ENCODE measurements around the gene CYFIP2.

CYFIP2 gene

DNA sequence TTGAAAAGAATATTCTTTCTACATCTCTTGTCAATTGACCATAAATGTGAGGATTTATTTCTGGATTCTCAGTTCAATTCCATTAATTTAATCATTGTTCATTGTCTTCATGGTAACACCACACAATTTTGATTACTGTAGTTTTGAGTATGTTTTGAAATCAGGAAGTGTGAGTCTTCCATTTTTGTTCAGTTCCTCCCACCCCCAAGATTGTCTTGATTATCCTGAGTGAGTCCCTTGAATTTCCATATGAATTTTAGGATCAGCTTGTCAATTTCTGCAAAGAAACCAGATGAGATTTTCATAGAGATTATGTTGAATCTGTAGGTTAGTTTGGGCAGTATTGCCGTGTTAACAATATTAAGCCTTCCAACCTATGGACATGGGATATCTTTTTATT is 9.5 kb downstream of the CYFIP2 start:
- H3K9me3 ChIP-seq (ENCODE audit: control insufficient read depth, insufficient read depth, low read length): no peaks in the 10 kb centered on the region
- no peak for DNase-seq (ENCODE audit: low read depth, low spot score)
- WGBS (ENCODE audit: insufficient coverage, insufficient read length): no CpG with 5 or more reads among the region's 1 CpG

DNA sequence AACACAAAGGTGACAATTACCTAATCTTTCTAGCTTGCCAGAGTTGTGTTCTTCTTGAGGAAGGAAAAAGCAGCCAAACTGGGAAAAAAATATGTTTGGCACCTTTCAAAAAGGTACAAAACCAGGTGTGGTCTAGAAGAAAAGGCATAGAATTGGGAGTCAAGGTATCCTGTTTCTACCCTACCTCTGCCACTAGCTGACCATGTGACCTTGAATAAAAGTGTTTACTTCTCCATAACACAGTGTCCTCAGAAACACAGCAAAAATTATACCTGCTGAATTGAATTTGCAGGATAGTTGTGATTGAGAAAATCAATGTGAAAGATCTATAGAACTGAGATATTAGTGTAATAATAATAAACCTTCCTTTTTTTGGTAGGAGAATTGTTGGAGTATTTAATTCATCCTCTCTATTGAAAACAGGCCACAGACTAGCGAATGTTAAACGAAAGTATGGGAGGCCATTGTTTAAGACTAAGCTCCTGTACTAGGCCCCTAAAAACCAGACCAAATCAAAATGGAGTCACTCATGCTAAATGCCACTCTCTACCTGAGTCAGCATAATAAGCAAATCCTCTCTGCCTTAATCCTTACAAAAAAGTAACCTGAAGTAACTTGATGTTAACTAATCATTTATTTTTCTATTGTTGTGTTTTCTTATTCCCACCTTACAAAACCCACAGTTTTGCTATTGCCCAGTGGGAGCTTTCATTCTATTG is 12.6 kb downstream of the CYFIP2 start:
- Histone ChIP-seq H3K4me1 (ENCODE audit: control insufficient read depth, insufficient read depth, low read length) (peaks cover 1% of the 10 kb centered on the region; the same call in 1 of the 2 replicates), H3K4me3 (ENCODE audit: low read length) (no peak overlapping the region), H3K27ac (ENCODE audit: low read length) (no peak overlapping the region), H3K27me3 (ENCODE audit: control insufficient read depth, insufficient read depth, low read length) (no peaks in the 10 kb centered on the region), H3K9me3 (ENCODE audit: control insufficient read depth, insufficient read depth, low read length) (no peaks in the 10 kb centered on the region), H3K36me3 (ENCODE audit: control insufficient read depth, insufficient read depth, low read length) (no peaks in the 10 kb centered on the region)
- WGBS (ENCODE audit: insufficient coverage, insufficient read length): no CpG with 5 or more reads among the region's 2 CpGs
- no peak for DNase-seq (ENCODE audit: low read depth, low spot score)

More for the DNA sequence above, 9.5 kb downstream of the CYFIP2 start:
- Histone ChIP-seq H3K27ac (ENCODE audit: low read length) (no peak overlapping the region), H3K36me3 (ENCODE audit: control insufficient read depth, insufficient read depth, low read length) (no peaks in the 10 kb centered on the region), H3K27me3 (ENCODE audit: control insufficient read depth, insufficient read depth, low read length) (no peaks in the 10 kb centered on the region), H3K4me1 (ENCODE audit: control insufficient read depth, insufficient read depth, low read length) (no peaks in the 10 kb centered on the region), H3K4me3 (ENCODE audit: low read length) (no peak overlapping the region)

DNA sequence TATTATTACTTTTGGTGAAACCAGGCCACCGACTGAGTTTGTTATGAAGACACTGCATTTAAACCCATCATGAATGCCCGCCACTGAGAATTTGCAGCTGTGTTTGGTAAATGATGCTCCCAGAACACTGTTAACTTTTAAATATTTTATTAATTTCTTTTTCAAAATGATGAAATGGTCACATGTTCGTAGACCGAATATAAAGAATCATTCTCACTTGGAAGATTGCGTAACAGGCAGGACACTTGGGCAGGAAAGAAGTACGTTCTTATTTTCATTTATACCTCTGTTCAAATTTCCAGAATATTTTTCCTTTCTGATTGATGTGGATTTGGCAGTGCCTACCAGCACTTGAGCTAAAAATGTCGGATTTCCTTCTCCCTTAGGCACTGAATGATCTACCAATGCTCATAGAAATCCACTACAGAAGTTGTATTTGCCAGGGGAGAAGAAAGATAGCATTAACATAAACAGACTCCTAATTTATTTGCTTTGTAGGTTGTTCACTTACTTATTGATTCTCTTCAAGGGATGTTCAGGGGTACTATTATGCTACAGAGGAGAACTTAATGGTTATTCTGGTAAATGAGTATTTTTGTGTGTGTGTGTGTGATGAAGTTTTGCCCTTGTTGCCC is 13.8 kb downstream of the CYFIP2 start:
- Histone ChIP-seq H3K27me3 (ENCODE audit: control insufficient read depth, insufficient read depth, low read length) (no peaks in the 10 kb centered on the region), H3K4me1 (ENCODE audit: control insufficient read depth, insufficient read depth, low read length) (peaks cover 1% of the 10 kb centered on the region; the same call in 1 of the 2 replicates), H3K36me3 (ENCODE audit: control insufficient read depth, insufficient read depth, low read length) (no peaks in the 10 kb centered on the region), H3K27ac (ENCODE audit: low read length) (no peak overlapping the region), H3K4me3 (ENCODE audit: low read length) (no peak overlapping the region), H3K9me3 (ENCODE audit: control insufficient read depth, insufficient read depth, low read length) (no peaks in the 10 kb centered on the region)
- no peak for DNase-seq (ENCODE audit: low read depth, low spot score)
- WGBS (ENCODE audit: insufficient coverage, insufficient read length): no CpG with 5 or more reads among the region's 7 CpGs

DNA sequence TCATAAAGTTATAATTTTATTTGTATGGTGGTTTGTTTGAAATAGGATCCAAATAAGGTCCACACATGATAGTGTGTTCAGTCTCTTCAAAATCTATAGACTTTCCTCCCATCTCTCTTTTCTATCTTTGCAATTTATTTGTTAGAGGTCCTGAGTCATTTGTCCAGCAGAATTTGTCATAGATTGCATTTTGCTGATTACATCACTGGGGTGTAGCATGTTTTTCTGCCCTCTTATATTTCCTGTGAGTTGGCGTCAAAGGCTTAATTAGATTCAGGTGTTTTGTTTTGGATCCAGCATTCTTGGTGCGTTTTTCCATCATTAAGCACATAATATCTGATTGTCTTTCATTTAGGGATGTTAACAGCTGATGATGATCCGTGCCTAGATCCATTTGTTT is 15.0 kb downstream of the CYFIP2 start:
- H3K27ac ChIP-seq (ENCODE audit: low read length): no peak overlapping the region
- H3K36me3 ChIP-seq (ENCODE audit: control insufficient read depth, insufficient read depth, low read length): no peaks in the 10 kb centered on the region
- WGBS (ENCODE audit: insufficient coverage, insufficient read length): no CpG with 5 or more reads among the region's 3 CpGs
- no peaks in the 10 kb centered on the region for H3K27me3 ChIP-seq (ENCODE audit: control insufficient read depth, insufficient read depth, low read length)
- H3K4me1 ChIP-seq (ENCODE audit: control insufficient read depth, insufficient read depth, low read length): peaks cover 1% of the 10 kb centered on the region; the same call in 1 of the 2 replicates
- no peak for DNase-seq (ENCODE audit: low read depth, low spot score)
- no peaks in the 10 kb centered on the region for H3K9me3 ChIP-seq (ENCODE audit: control insufficient read depth, insufficient read depth, low read length)
- no peak overlapping the region for H3K4me3 ChIP-seq (ENCODE audit: low read length)

DNA sequence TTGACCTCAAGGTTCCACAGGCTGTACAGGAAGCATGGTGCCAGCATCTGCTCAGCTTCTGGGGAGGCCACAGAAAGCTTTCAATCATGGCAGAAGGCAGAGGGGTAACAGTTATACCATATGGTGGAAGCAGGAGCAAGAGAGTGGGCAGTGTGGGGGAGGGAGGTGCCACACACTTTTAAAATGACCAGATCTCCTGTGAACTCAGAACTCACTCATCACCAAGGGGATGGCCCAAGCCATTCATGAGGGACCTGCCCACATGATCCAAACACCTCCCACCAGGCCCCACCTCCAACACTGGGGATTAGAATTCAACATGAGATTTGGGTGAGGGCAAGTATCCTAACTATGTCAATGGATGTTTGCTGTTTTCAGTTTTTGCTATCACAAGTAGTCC is 16.2 kb downstream of the CYFIP2 start:
- peaks cover 4% of the 10 kb centered on the region; the same call in 1 of the 2 replicates for H3K36me3 ChIP-seq (ENCODE audit: control insufficient read depth, insufficient read depth, low read length)
- H3K4me1 ChIP-seq (ENCODE audit: control insufficient read depth, insufficient read depth, low read length): peaks cover 1% of the 10 kb centered on the region; the same call in 1 of the 2 replicates
- no peaks in the 10 kb centered on the region for H3K9me3 ChIP-seq (ENCODE audit: control insufficient read depth, insufficient read depth, low read length)
- no peaks in the 10 kb centered on the region for H3K27me3 ChIP-seq (ENCODE audit: control insufficient read depth, insufficient read depth, low read length)
- DNase-seq (ENCODE audit: low read depth, low spot score): no peak
- no peak overlapping the region for H3K27ac ChIP-seq (ENCODE audit: low read length)
- no peak overlapping the region for H3K4me3 ChIP-seq (ENCODE audit: low read length)

DNA sequence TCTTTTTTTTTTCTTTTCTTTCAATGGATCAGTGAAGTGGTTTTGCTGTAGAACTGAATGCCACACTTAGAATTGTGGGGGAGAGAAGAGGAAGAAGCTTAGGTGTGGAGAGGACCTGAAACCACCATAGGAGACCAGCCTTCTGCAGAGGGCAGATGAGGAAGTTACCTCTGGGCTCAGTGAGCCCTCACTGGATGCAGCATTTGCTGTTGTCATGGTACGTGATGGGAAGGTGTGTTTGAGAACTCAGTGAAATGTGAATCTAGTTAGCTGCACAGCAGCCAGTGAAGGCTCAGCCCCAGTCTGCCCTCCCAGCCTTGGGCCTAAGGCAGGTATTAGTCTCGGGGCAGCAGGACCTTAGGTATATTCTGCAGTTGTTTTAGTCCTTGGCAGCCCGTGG is 17.5 kb downstream of the CYFIP2 start:
- no CpG with 5 or more reads among the region's 3 CpGs for WGBS (ENCODE audit: insufficient coverage, insufficient read length)
- Histone ChIP-seq H3K9me3 (ENCODE audit: control insufficient read depth, insufficient read depth, low read length) (no peaks in the 10 kb centered on the region), H3K27me3 (ENCODE audit: control insufficient read depth, insufficient read depth, low read length) (no peaks in the 10 kb centered on the region), H3K27ac (ENCODE audit: low read length) (no peak overlapping the region), H3K4me3 (ENCODE audit: low read length) (no peak overlapping the region), H3K4me1 (ENCODE audit: control insufficient read depth, insufficient read depth, low read length) (peaks cover 1% of the 10 kb centered on the region; the same call in 1 of the 2 replicates), H3K36me3 (ENCODE audit: control insufficient read depth, insufficient read depth, low read length) (peaks cover 5% of the 10 kb centered on the region; the same call in 1 of the 2 replicates)
- no peak for DNase-seq (ENCODE audit: low read depth, low spot score)

DNA sequence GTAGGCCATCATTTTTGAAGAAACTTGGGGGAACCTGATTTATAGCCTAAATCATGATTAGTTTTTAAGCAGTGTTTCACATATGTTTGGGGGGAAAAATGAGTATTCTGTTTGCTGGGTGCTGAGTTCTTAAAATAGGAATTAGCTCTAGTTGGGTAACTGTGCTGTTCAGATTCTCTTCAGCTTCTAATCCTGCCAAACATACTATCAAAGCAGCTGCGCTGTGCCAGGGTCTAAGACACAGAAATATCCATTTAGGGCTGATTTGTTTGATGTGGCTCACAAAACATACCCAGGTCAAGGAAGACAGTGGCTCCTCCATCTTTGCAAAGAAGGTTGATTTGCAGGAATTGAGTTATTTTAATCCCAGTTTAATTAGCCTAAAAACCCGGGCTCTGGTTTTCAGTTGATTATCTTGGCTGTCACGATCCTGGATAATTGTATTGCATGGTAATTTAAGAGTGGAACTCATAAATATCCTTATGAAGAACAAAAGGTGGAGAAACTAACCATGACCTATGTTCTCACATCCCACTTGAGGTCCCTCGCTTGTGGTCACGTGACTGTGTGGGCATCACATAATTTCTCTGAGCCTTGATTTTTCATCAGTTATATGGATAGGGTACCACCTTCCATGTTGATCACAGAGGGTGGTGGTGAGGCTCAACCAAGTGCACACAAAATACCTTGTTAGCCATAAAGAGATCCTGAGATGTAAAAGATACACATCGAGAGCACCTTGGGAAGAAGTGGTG is 18.7 kb downstream of the CYFIP2 start:
- H3K27me3 ChIP-seq (ENCODE audit: control insufficient read depth, insufficient read depth, low read length): no peaks in the 10 kb centered on the region
- peaks cover 5% of the 10 kb centered on the region; the same call in 1 of the 2 replicates for H3K36me3 ChIP-seq (ENCODE audit: control insufficient read depth, insufficient read depth, low read length)
- peaks cover 1% of the 10 kb centered on the region; the same call in 1 of the 2 replicates for H3K4me1 ChIP-seq (ENCODE audit: control insufficient read depth, insufficient read depth, low read length)
- no peak overlapping the region for H3K27ac ChIP-seq (ENCODE audit: low read length)
- no peaks in the 10 kb centered on the region for H3K9me3 ChIP-seq (ENCODE audit: control insufficient read depth, insufficient read depth, low read length)
- no peak overlapping the region for H3K4me3 ChIP-seq (ENCODE audit: low read length)
- no CpG with 5 or more reads among the region's 6 CpGs for WGBS (ENCODE audit: insufficient coverage, insufficient read length)
- DNase-seq (ENCODE audit: low read depth, low spot score): no peak

DNA sequence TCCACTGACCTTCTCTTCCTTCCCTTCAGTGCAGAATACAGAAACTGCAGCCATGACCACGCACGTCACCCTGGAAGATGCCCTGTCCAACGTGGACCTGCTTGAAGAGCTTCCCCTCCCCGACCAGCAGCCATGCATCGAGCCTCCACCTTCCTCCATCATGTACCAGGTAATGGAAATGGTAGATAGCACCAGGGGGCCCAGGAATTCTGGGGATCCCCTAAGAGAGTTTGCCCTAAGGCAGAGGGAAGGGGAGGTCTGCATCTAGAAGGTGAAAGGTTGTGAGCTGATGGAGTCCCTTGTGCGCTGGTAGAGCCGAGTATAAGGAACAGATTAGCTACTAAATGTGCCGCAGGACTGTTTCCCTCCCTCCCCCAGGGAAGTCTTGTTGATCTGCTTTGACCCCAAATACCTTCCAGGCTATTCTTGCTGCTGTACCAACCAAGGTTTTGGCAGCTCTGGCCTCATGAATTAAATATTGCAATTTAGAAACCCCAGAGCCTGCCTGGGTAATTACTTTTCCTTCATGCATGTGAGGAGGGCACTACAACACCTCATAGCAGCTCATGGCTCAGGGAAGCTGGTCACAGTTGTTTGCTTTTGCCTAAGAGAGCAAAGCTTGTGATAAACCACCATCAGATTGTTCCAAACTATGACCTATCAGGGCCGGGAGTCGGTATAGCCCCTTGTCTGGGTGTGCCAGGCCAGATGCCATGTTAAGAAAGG is 19.6 kb downstream of the CYFIP2 start:
- WGBS (ENCODE audit: insufficient coverage, insufficient read length): no CpG with 5 or more reads among the region's 10 CpGs
- no peaks in the 10 kb centered on the region for H3K9me3 ChIP-seq (ENCODE audit: control insufficient read depth, insufficient read depth, low read length)
- H3K27me3 ChIP-seq (ENCODE audit: control insufficient read depth, insufficient read depth, low read length): no peaks in the 10 kb centered on the region
- H3K36me3 ChIP-seq (ENCODE audit: control insufficient read depth, insufficient read depth, low read length): peaks cover 5% of the 10 kb centered on the region; the same call in 1 of the 2 replicates
- no peak for DNase-seq (ENCODE audit: low read depth, low spot score)
- H3K4me3 ChIP-seq (ENCODE audit: low read length): no peak overlapping the region
- H3K27ac ChIP-seq (ENCODE audit: low read length): no peak overlapping the region
- peaks cover 1% of the 10 kb centered on the region; the same call in 1 of the 2 replicates for H3K4me1 ChIP-seq (ENCODE audit: control insufficient read depth, insufficient read depth, low read length)

DNA sequence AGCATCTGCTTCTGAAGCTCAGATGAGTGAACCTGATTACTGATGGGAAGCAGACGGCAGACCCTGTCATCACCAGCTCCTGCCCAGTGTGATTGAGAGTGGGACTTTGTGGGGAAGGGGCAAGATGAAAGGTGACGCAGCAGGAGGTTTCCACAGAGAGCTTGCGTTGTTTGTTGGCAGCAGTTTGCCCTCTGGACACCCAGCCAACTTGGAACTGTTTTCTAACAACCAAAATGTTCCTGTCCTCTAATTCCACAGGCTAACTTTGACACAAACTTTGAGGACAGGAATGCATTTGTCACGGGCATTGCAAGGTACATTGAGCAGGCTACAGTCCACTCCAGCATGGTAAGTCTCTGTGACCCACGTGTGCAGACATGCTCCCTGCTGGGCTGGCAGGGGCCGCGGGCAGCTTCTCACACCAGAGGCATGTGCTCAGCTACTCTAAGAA is 20.9 kb downstream of the CYFIP2 start:
- Histone ChIP-seq H3K36me3 (ENCODE audit: control insufficient read depth, insufficient read depth, low read length) (peaks cover 5% of the 10 kb centered on the region; the same call in 1 of the 2 replicates), H3K9me3 (ENCODE audit: control insufficient read depth, insufficient read depth, low read length) (no peaks in the 10 kb centered on the region), H3K27ac (ENCODE audit: low read length) (no peak overlapping the region), H3K4me1 (ENCODE audit: control insufficient read depth, insufficient read depth, low read length) (peaks cover 1% of the 10 kb centered on the region; the same call in 1 of the 2 replicates), H3K4me3 (ENCODE audit: low read length) (no peak overlapping the region), H3K27me3 (ENCODE audit: control insufficient read depth, insufficient read depth, low read length) (no peaks in the 10 kb centered on the region)
- DNase-seq (ENCODE audit: low read depth, low spot score): no peak
- WGBS (ENCODE audit: insufficient coverage, insufficient read length): no CpG with 5 or more reads among the region's 7 CpGs

Data from iPS DF 6.9 (cell line).